Activated naive CD4-positive, alpha-beta T cell treated with anti-CD3 and anti-CD28 coated beads, Interleukin-2, amount 50 U/mL, for 24 hours (primary cell): ENCODE results near the gene LTV1.
"Not testable (repeated sequence)": the region's sequence is repeated elsewhere in the genome, so short reads cannot be mapped to it uniquely, and the experiment has no call there.

ENCODE experiments used
- H3K27ac Mint-ChIP-seq: one replicate; pipeline ENCODE4 v1.8.0; 2021; ENCODE audit warnings: mild to moderate bottlenecking, mixed read lengths
- H3K27me3 Mint-ChIP-seq: one replicate; pipeline ENCODE4 v1.8.0; 2021; ENCODE audit warnings: mixed read lengths
- H3K36me3 Mint-ChIP-seq: one replicate; pipeline ENCODE4 v1.8.0; 2021; ENCODE audit warnings: mixed read lengths
- H3K4me1 Mint-ChIP-seq: one replicate; pipeline ENCODE4 v1.8.0; 2021; ENCODE audit warnings: mixed read lengths
- H3K4me3 Mint-ChIP-seq: one replicate; pipeline ENCODE4 v1.8.0; 2021; ENCODE audit warnings: mild to moderate bottlenecking, mixed read lengths
- H3K9me3 Mint-ChIP-seq: one replicate; pipeline ENCODE4 v1.8.0; 2021; ENCODE audit warnings: mixed read lengths

The LTV1 gene

GRCh38 chr6:143828572-143828971 is 14.6 kb upstream of the LTV1 start:
- no peak overlapping the region for H3K27ac Mint-ChIP-seq
- no peaks in the 10 kb centered on the region for H3K27me3 Mint-ChIP-seq
- H3K4me1 Mint-ChIP-seq = no peaks in the 10 kb centered on the region
- peaks cover 7% of the 10 kb centered on the region for H3K36me3 Mint-ChIP-seq
- H3K4me3 Mint-ChIP-seq = no peak overlapping the region
- no peaks in the 10 kb centered on the region for H3K9me3 Mint-ChIP-seq

- H3K27me3 Mint-ChIP-seq = no peaks in the 10 kb centered on the region
- H3K4me1 Mint-ChIP-seq = no peaks in the 10 kb centered on the region
- H3K9me3 Mint-ChIP-seq = no peaks in the 10 kb centered on the region
- H3K36me3 Mint-ChIP-seq = no peaks in the 10 kb centered on the region
- H3K4me3 Mint-ChIP-seq = no peak overlapping the region
- H3K27ac Mint-ChIP-seq = no peak overlapping the region
These were observed 7.0 kb upstream of the LTV1 start for GRCh38 chr6:143836150-143836549.

GRCh38 chr6:143838395-143838794 is 4.7 kb upstream of the LTV1 start:
- Mint-ChIP-seq H3K27ac (no peak overlapping the region), H3K9me3 (no peaks in the 10 kb centered on the region), H3K4me1 (peaks cover 5% of the 10 kb centered on the region), H3K27me3 (no peaks in the 10 kb centered on the region), H3K4me3 (no peak overlapping the region), H3K36me3 (no peaks in the 10 kb centered on the region)

GRCh38 chr6:143839196-143839595 is 3.9 kb upstream of the LTV1 start:
- Mint-ChIP-seq H3K4me3 (no peak overlapping the region), H3K36me3 (peaks cover 7% of the 10 kb centered on the region), H3K9me3 (no peaks in the 10 kb centered on the region), H3K27me3 (no peaks in the 10 kb centered on the region), H3K27ac (no peak overlapping the region), H3K4me1 (peaks cover 12% of the 10 kb centered on the region)

- no peaks in the 10 kb centered on the region for H3K27me3 Mint-ChIP-seq
- H3K9me3 Mint-ChIP-seq = no peaks in the 10 kb centered on the region
- peaks cover 10% of the 10 kb centered on the region for H3K36me3 Mint-ChIP-seq
- no peak overlapping the region for H3K4me3 Mint-ChIP-seq
- H3K27ac Mint-ChIP-seq = no peak overlapping the region
- peaks cover 25% of the 10 kb centered on the region for H3K4me1 Mint-ChIP-seq
These were observed 2.4 kb upstream of the LTV1 start for GRCh38 chr6:143840595-143841265.

GRCh38 chr6:143842461-143842901 is 657 bp upstream of the LTV1 start:
- peaks cover 36% of the 10 kb centered on the region for H3K4me1 Mint-ChIP-seq
- H3K27ac Mint-ChIP-seq = peak overlapping the region; percentile 96
- H3K9me3 Mint-ChIP-seq = no peaks in the 10 kb centered on the region
- H3K36me3 Mint-ChIP-seq = peaks cover 18% of the 10 kb centered on the region
- H3K27me3 Mint-ChIP-seq = no peaks in the 10 kb centered on the region
- H3K4me3 Mint-ChIP-seq = peak overlapping the region; percentile 99

GRCh38 chr6:143843677-143843999 is 500 bp downstream of the LTV1 start:
- peaks cover 46% of the 10 kb centered on the region for H3K4me1 Mint-ChIP-seq
- peaks cover 22% of the 10 kb centered on the region for H3K36me3 Mint-ChIP-seq
- no peaks in the 10 kb centered on the region for H3K9me3 Mint-ChIP-seq
- no peaks in the 10 kb centered on the region for H3K27me3 Mint-ChIP-seq
- H3K4me3 Mint-ChIP-seq = peak overlapping the region; percentile 99
- peak overlapping the region; percentile 96 for H3K27ac Mint-ChIP-seq

- H3K4me1 Mint-ChIP-seq = peaks cover 49% of the 10 kb centered on the region
These were observed 868 bp downstream of the LTV1 start for GRCh38 chr6:143844006-143844405.

GRCh38 chr6:143845033-143845432 is 1.9 kb downstream of the LTV1 start:
- no peak overlapping the region for H3K27ac Mint-ChIP-seq
- peak overlapping the region; percentile 99 for H3K4me3 Mint-ChIP-seq
- no peaks in the 10 kb centered on the region for H3K9me3 Mint-ChIP-seq

More at GRCh38 chr6:143844006-143844405, 868 bp downstream of the LTV1 start:
- H3K36me3 Mint-ChIP-seq = peaks cover 22% of the 10 kb centered on the region
- H3K27ac Mint-ChIP-seq = peak overlapping the region; percentile 96
- no peaks in the 10 kb centered on the region for H3K9me3 Mint-ChIP-seq
- peak overlapping the region; percentile 99 for H3K4me3 Mint-ChIP-seq
- H3K27me3 Mint-ChIP-seq = no peaks in the 10 kb centered on the region

GRCh38 chr6:143851706-143852105 is 8.6 kb downstream of the LTV1 start:
- peak overlapping the region; percentile 10 for H3K27ac Mint-ChIP-seq
- H3K36me3 Mint-ChIP-seq = peaks cover 78% of the 10 kb centered on the region
- peaks cover 72% of the 10 kb centered on the region for H3K4me1 Mint-ChIP-seq

More at GRCh38 chr6:143845033-143845432, 1.9 kb downstream of the LTV1 start:
- no peaks in the 10 kb centered on the region for H3K27me3 Mint-ChIP-seq
- H3K36me3 Mint-ChIP-seq = peaks cover 30% of the 10 kb centered on the region
- H3K4me1 Mint-ChIP-seq = peaks cover 59% of the 10 kb centered on the region

GRCh38 chr6:143855057-143855456 is 11.9 kb downstream of the LTV1 start:
- peak overlapping the region; percentile 30 for H3K27ac Mint-ChIP-seq

More at GRCh38 chr6:143851706-143852105, 8.6 kb downstream of the LTV1 start:
- not testable (repeated sequence) for H3K9me3 Mint-ChIP-seq, H3K27me3 Mint-ChIP-seq, H3K4me3 Mint-ChIP-seq

GRCh38 chr6:143856762-143857161 is 13.6 kb downstream of the LTV1 start:
- not testable (repeated sequence) for H3K9me3 Mint-ChIP-seq, H3K27ac Mint-ChIP-seq, H3K4me3 Mint-ChIP-seq, H3K27me3 Mint-ChIP-seq
- Mint-ChIP-seq H3K36me3 (peaks cover 77% of the 10 kb centered on the region), H3K4me1 (peaks cover 43% of the 10 kb centered on the region)

More at GRCh38 chr6:143855057-143855456, 11.9 kb downstream of the LTV1 start:
- not testable (repeated sequence) for H3K9me3 Mint-ChIP-seq, H3K4me3 Mint-ChIP-seq, H3K27me3 Mint-ChIP-seq
- peaks cover 52% of the 10 kb centered on the region for H3K4me1 Mint-ChIP-seq
- H3K36me3 Mint-ChIP-seq = peaks cover 82% of the 10 kb centered on the region

- Mint-ChIP-seq H3K4me3 (no peak overlapping the region), H3K9me3 (peaks cover 6% of the 10 kb centered on the region), H3K27ac (no peak overlapping the region), H3K4me1 (peaks cover 34% of the 10 kb centered on the region), H3K27me3 (no peaks in the 10 kb centered on the region), H3K36me3 (peaks cover 68% of the 10 kb centered on the region)
These were observed 14.5 kb downstream of the LTV1 start for GRCh38 chr6:143857651-143858050.

- no peak overlapping the region for H3K4me3 Mint-ChIP-seq
- peaks cover 11% of the 10 kb centered on the region for H3K4me1 Mint-ChIP-seq
- no peaks in the 10 kb centered on the region for H3K27me3 Mint-ChIP-seq
- H3K36me3 Mint-ChIP-seq = peaks cover 56% of the 10 kb centered on the region
- H3K9me3 Mint-ChIP-seq = peaks cover 6% of the 10 kb centered on the region
- no peak overlapping the region for H3K27ac Mint-ChIP-seq
These were observed 16.9 kb downstream of the LTV1 start for GRCh38 chr6:143859891-143860660.

GRCh38 chr6:143863771-143864170 is 20.6 kb downstream of the LTV1 start:
- H3K4me3 Mint-ChIP-seq = no peak overlapping the region
- H3K27me3 Mint-ChIP-seq = no peaks in the 10 kb centered on the region
- H3K36me3 Mint-ChIP-seq = peaks cover 32% of the 10 kb centered on the region
- peaks cover 5% of the 10 kb centered on the region for H3K9me3 Mint-ChIP-seq
- H3K27ac Mint-ChIP-seq = no peak overlapping the region
- no peaks in the 10 kb centered on the region for H3K4me1 Mint-ChIP-seq

GRCh38 chr6:143864234-143864633 is 21.1 kb downstream of the LTV1 start, which contains the start of gene ZC2HC1B:
Gene ZC2HC1B (plus strand): TSS chr6:143864474. CDS start chr6:143864540, 66 bp downstream.
- H3K27ac Mint-ChIP-seq = peak within 1 kb of the TSS; percentile 14
- no peaks in the 10 kb centered on the region for H3K4me1 Mint-ChIP-seq
- peaks cover 31% of the 10 kb centered on the region for H3K36me3 Mint-ChIP-seq
- no peak within 1 kb of the TSS for H3K4me3 Mint-ChIP-seq
- peaks cover 5% of the 10 kb centered on the region for H3K9me3 Mint-ChIP-seq
- no peaks in the 10 kb centered on the region for H3K27me3 Mint-ChIP-seq
